GM21390 (cell line): ENCODE results near the gene NELL2.
"Not testable (repeated sequence)": the region's sequence is repeated elsewhere in the genome, so short reads cannot be mapped to it uniquely, and the experiment has no call there.

Experiments
- ATAC-seq: cut with Tn5 transposase; IDR thresholded peaks from one replicate; pipeline ENCODE4 v1.9.1; 2021; ENCODE audit not compliant: unreplicated experiment

Gene NELL2

DNA sequence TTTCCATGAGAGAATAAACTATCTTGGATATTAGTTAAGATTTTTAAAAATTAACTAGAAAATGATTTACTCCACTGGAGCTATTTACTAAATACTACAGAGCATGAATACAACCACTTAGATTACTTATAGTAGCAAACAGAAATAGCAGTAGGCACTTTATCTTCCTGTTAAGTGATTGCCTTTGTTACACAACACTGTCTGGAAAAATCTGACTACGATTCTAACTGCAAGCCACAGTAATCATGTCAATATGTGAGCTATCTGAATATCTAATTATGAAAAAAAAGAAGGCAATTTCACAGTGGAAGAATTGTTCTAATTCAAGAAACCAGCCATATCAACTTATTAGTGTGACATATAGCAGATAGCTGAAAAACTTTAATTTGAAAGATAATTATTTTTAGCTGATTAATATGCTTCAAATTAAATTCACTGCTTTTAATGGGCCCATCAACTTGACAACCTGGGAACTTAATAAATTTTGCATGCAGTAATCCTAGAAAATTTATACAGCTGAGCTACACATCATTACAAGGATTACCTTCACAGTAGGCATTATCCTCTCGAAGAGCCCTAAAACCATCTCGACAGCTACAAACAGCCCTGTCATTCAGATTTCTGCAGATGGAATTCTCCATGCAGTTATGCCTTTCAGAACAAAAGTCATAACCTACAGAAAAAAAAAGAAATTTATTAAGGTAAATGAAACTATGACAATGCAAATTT lies 172.8 kb downstream of the NELL2 start:
- ATAC-seq: no peak

- ATAC-seq: no peak
Observed at GRCh38 chr12:44697511-44697910, 178.6 kb downstream of the NELL2 start.

GRCh38 chr12:44696542-44696941 lies 179.6 kb downstream of the NELL2 start:
- no peak for ATAC-seq

DNA sequence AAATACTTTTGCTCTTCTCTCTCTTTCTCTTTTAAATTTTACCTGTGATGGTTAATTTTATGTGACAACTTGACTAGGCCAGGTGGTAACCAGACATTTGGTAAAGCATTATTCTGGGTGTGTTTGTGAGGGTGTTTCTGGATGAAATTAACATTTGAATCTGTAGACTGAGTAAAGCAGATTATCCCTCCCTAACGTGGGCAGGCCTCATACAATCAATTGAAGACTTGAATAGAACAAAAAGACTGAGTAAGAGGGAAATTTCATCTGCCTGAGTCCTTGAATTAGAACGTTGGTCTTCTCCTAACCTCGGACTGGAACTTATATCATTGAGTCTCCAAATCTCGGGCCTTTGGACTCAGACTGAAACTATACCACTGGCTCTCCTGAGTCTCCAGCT lies 182.1 kb downstream of the NELL2 start:
- no peak for ATAC-seq

GRCh38 chr12:44689587-44689986 lies 186.5 kb downstream of the NELL2 start:
- ATAC-seq: no peak

DNA sequence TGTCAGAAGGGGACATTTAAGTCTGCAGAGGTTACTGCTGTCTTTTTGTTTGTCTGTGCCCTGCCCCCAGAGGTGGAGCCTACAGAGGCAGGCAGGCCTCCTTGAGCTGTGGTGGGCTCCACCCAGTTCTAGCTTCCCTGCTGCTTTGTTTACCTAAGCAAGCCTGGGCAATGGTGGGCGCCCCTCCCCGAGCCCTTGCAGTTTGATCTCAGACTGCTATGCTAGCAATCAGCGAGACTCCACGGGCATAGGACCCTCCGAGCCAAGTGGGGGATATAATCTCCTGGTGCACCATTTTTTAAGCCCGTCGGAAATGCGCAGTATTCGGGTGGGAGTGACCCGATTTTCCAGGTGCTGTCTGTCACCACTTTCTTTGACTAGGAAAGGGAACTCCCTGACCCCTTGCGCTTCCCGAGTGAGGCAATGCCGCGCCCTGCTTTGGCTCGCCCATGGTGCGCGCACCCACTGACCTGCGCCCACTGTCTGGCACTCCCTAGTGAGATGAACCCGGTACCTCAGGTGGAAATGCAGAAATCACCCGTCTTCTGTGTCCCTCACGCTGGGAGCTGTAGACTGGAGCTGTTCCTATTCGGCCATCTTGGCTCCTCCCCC lies 189.2 kb downstream of the NELL2 start:
- ATAC-seq: not testable (repeated sequence)

DNA sequence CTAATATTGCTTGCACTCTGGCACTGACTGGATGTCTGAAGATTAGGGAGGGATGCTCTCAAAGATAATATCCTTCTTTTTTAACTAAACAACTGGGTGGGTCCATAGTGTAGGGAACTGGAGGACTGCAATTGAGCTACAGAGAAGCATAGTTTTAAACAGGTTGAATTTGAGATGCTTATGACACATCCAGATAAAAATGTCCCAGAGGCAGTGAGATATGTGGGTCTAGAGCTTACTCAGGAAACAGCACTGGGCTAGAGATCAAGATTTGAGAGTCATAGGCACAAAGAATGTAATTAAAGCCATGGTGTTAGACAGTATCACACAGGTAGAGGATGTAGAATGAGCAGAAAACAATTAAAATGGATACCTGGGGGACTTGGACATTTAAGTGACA lies 198.4 kb downstream of the NELL2 start:
- ATAC-seq: no peak

GRCh38 chr12:44674875-44675274 lies 201.2 kb downstream of the NELL2 start:
- ATAC-seq: no peak

GRCh38 chr12:44673811-44674210 lies 202.3 kb downstream of the NELL2 start:
- ATAC-seq: no peak

GRCh38 chr12:44672042-44672441 lies 204.1 kb downstream of the NELL2 start:
- ATAC-seq: no peak

GRCh38 chr12:44668443-44668842 lies 207.7 kb downstream of the NELL2 start:
- no peak for ATAC-seq

DNA sequence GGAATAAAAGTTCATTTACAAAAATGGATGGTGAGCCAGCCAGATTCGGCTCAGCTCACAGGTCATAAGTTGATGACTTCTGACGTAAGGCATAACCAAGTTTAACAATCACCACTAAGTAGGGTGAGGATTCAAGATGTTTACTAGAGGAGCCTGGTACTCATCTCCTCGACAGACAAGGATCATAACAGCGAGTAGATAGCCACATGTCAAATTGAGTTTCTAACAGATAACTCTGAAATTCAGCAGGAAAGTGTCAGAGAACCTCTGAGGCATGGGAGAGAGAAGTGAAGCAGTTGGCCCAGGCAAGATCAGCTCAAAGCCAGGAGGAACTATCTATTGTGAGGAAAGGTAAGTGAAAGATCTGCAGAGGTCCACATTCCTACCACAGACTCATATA lies 208.7 kb downstream of the NELL2 start:
- ATAC-seq: no peak

- ATAC-seq: no peak
Observed at GRCh38 chr12:44663291-44663690, 212.8 kb downstream of the NELL2 start.

DNA sequence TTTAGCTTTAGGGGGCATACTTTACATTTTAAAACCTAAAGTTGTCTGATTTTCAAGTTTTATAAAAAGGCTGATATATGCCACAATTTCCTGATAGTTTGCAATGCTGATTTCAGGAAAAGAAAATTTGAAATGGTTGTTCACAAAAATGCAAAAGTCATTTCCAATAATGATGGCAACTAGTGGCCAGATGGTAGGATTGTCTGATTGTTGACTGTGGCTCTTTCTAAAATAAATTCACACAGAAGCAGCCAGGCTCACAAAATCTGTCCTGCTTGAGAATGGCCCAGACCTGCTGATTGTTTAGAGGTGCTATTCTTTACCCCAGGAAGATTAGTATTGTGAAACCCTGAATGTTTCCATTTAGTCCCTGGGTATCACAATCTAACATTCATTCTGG lies 220.3 kb downstream of the NELL2 start:
- no peak for ATAC-seq

DNA sequence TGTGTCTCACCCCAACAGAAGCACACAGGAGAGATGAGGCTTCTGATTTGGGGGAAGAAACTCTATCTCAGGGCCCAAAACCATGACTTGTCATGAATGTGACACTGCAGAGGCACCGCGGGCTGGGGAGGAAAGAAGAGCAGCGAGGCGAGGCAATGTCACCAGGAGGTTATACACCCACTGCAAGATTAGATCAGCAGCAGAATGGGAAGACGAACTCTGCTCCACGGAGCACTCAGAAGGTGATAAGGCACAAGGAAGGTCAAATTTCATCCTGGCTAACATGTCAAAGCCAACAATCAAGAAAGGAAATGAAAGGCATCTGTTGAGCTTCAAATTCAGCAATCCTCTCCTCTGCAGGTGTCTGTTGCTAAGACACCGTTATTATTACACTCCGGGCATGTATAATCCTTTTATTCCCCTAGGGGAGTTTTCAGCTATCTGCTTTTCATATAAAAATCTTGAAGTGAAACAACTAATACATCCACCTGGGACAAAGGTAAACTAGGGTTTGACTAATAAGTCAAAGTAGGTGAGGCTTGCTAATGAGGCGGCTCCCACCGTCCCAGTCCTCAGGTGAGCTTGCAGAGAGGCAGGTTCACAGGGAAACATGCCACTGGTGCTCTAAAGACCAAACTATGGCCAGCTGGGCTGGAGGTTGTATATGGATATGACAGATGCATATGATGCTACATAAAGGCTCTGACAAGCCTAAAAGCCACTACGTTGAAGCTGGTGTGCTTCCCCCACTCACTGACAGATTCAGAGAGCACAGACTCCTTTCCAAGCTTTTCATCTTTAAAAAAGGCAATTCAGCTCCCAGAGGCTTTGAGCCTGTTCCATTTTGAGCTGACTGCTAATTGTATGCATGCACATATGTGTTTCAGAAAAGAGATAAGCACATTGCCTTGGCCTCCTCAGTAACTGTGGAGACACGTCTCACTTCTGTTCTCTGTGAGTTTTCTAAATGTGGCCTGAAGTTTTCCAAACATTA lies 221.2 kb downstream of the NELL2 start:
- ATAC-seq: no peak

DNA sequence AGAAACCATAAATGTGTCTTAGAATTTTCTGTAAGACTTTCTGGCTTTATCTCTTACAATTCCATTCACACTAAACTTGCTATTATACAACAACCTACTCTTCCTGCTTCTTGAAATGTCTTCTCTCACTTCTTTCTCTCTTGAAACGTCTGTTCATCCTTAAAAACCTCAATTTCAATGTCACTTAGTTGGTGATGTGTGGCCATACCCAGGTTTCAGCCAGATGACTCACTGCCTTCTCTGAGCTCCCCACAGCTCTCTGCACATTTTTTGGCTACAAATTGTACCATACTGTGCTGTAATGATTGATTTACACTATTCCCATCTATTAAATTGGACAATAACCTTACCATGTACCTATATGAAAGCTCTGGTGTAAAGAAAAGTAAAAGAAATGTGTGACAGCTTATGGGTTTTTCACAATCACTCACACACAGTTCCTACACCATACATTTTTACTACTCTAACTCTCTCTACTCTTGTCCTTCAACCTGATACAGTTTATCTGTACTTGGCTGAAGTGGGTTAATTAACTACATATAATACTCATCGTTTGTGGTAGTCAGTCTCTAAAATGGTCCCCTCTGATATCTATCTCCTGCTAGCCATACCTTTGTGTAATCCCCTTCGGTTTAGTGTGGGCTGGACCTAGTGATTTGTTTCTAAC lies 222.1 kb downstream of the NELL2 start:
- no peak for ATAC-seq

GRCh38 chr12:44649693-44650092 lies 226.4 kb downstream of the NELL2 start:
- ATAC-seq: no peak

DNA sequence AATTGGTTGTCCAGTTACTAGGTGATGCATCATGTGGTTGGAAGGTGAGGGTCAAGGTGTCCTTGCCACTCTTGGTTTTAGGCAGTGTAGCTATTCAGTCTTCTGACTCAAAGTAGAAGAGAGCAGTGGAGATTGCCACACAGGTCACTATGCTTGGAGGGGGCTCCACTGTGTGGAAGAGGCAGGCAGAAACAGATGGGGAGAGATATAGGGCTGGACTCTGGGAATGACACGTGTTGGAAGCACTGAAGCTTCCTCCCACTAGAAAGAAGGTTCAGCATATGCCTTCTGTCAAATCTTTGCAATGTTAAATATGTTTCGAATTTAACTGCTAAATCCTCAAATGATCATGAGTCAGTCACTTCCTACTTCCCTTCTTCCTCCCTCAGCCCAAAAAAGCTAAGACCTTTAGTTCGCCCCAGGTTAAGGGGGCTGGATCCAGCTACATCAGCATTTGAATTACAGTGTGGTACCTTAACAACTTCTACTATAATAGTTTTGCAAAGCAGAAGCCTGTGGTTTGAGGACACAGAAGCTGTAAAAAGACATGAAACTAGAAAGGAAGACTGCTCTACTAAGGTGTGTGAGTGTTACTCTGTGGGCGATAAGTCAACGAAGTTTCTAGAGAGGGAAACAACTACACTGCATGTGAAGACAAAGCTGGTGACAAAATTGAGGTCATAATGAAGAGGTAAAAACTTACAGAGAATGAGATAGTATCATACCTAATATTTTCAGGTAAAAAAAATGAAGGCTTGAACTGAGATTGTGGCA lies 228.0 kb downstream of the NELL2 start:
- ATAC-seq: no peak

DNA sequence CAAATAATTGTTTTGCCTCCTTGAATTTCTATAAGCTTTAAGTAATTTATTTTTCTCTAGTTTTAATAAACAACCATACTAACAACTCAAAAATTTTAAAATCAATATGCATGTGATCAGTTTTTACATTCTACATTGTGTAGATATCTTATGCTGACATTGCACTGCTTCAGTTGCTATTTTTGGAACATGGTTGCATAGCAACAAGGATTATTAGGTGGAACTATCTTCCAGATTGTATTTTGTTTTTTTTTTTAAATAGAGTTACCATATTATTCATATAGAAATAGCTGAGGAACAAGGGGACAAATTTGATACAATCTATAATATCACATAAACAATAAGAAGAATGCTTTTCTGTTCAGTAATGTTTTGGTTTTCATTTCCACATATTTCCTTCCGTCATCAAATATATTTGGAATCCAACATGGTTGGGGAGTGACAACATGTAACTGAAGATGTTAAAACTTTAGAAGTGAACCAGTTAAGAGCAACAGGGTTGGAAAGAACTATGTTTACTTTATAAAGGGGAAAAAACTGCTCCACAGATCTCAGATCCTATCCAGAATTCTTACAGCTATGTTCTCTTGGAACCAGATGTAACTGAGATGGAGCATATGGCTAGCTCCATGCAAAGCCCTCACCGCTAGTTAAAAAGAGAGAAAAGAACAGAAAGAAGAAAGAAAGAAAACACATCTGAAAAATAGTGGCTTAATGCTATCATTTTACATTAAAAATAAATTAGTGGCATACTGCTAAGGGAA lies 235.5 kb downstream of the NELL2 start:
- ATAC-seq: no peak

GRCh38 chr12:44637875-44638274 lies 238.2 kb downstream of the NELL2 start:
- no peak for ATAC-seq
